ENCODE measurements around the gene SDR42E1.

The SDR42E1 gene

GRCh38 chr16:82047787-82048186, 36.5 kb upstream of the SDR42E1 start:
- no peaks in the 10 kb centered on the region; the same call in 1 of the 2 replicates for H3K4me1 ChIP-seq (ENCODE audit: insufficient read depth, low read length)
- no peaks in the 10 kb centered on the region for H3K27me3 ChIP-seq (ENCODE audit: insufficient read depth, low read length)
- H3K9ac ChIP-seq (ENCODE audit: low read depth, low read length): no peak overlapping the region
- WGBS: 96% methylated on average over 2 of the region's 2 CpGs
- H3K27ac ChIP-seq (ENCODE audit: low read depth, low read length): no peak overlapping the region
- H3K9me3 ChIP-seq (ENCODE audit: insufficient read depth, low read depth, low read length): no peaks in the 10 kb centered on the region
- H3K4me3 ChIP-seq (ENCODE audit: low read length): no peak overlapping the region
- no peaks in the 10 kb centered on the region for H3K36me3 ChIP-seq (ENCODE audit: insufficient read depth, low read length)

GRCh38 chr16:82047374-82047773, 36.1 kb upstream of the SDR42E1 start:
- Histone ChIP-seq H3K27me3 (ENCODE audit: insufficient read depth, low read length) (no peaks in the 10 kb centered on the region), H3K27ac (ENCODE audit: low read depth, low read length) (no peak overlapping the region), H3K4me3 (ENCODE audit: low read length) (no peak overlapping the region), H3K9ac (ENCODE audit: low read depth, low read length) (no peak overlapping the region), H3K4me1 (ENCODE audit: insufficient read depth, low read length) (no peaks in the 10 kb centered on the region; the same call in 1 of the 2 replicates), H3K9me3 (ENCODE audit: insufficient read depth, low read depth, low read length) (no peaks in the 10 kb centered on the region), H3K36me3 (ENCODE audit: insufficient read depth, low read length) (no peaks in the 10 kb centered on the region)
- WGBS: 98% methylated on average over 2 of the region's 2 CpGs

- WGBS: 71% methylated on average over 2 of the region's 2 CpGs
These were observed 35.7 kb upstream of the SDR42E1 start for GRCh38 chr16:82046941-82047340.

GRCh38 chr16:82046541-82046940, 35.3 kb upstream of the SDR42E1 start:
- Histone ChIP-seq H3K4me3 (ENCODE audit: low read length) (no peak overlapping the region), H3K36me3 (ENCODE audit: insufficient read depth, low read length) (no peaks in the 10 kb centered on the region), H3K27ac (ENCODE audit: low read depth, low read length) (no peak overlapping the region), H3K9me3 (ENCODE audit: insufficient read depth, low read depth, low read length) (no peaks in the 10 kb centered on the region), H3K4me1 (ENCODE audit: insufficient read depth, low read length) (no peaks in the 10 kb centered on the region; the same call in 1 of the 2 replicates), H3K27me3 (ENCODE audit: insufficient read depth, low read length) (no peaks in the 10 kb centered on the region), H3K9ac (ENCODE audit: low read depth, low read length) (no peak overlapping the region)
- WGBS: 97% methylated on average over 4 of the region's 4 CpGs

More at GRCh38 chr16:82046941-82047340, 35.7 kb upstream of the SDR42E1 start:
- H3K36me3 ChIP-seq (ENCODE audit: insufficient read depth, low read length): no peaks in the 10 kb centered on the region
- no peaks in the 10 kb centered on the region; the same call in 1 of the 2 replicates for H3K4me1 ChIP-seq (ENCODE audit: insufficient read depth, low read length)
- H3K9me3 ChIP-seq (ENCODE audit: insufficient read depth, low read depth, low read length): no peaks in the 10 kb centered on the region
- H3K27ac ChIP-seq (ENCODE audit: low read depth, low read length): no peak overlapping the region
- no peak overlapping the region for H3K9ac ChIP-seq (ENCODE audit: low read depth, low read length)
- no peaks in the 10 kb centered on the region for H3K27me3 ChIP-seq (ENCODE audit: insufficient read depth, low read length)
- H3K4me3 ChIP-seq (ENCODE audit: low read length): no peak overlapping the region

- Histone ChIP-seq H3K27me3 (ENCODE audit: insufficient read depth, low read length) (no peaks in the 10 kb centered on the region), H3K9me3 (ENCODE audit: insufficient read depth, low read depth, low read length) (no peaks in the 10 kb centered on the region), H3K4me3 (ENCODE audit: low read length) (no peak overlapping the region), H3K36me3 (ENCODE audit: insufficient read depth, low read length) (no peaks in the 10 kb centered on the region), H3K27ac (ENCODE audit: low read depth, low read length) (no peak overlapping the region), H3K9ac (ENCODE audit: low read depth, low read length) (no peak overlapping the region), H3K4me1 (ENCODE audit: insufficient read depth, low read length) (no peaks in the 10 kb centered on the region; the same call in 1 of the 2 replicates)
- 98% methylated on average over 1 of the region's 2 CpGs for WGBS
These were observed 34.2 kb upstream of the SDR42E1 start for GRCh38 chr16:82045465-82045864.

- no peak overlapping the region for H3K4me3 ChIP-seq (ENCODE audit: low read length)
- H3K36me3 ChIP-seq (ENCODE audit: insufficient read depth, low read length): no peaks in the 10 kb centered on the region
- no peak overlapping the region for H3K27ac ChIP-seq (ENCODE audit: low read depth, low read length)
- WGBS: 84% methylated on average over 3 of the region's 3 CpGs
- no peaks in the 10 kb centered on the region; the same call in 1 of the 2 replicates for H3K4me1 ChIP-seq (ENCODE audit: insufficient read depth, low read length)
- no peak overlapping the region for H3K9ac ChIP-seq (ENCODE audit: low read depth, low read length)
- no peaks in the 10 kb centered on the region for H3K9me3 ChIP-seq (ENCODE audit: insufficient read depth, low read depth, low read length)
- no peaks in the 10 kb centered on the region for H3K27me3 ChIP-seq (ENCODE audit: insufficient read depth, low read length)
These were observed 33.3 kb upstream of the SDR42E1 start for GRCh38 chr16:82044585-82044911.

GRCh38 chr16:82043680-82044584, 32.7 kb upstream of the SDR42E1 start:
- WGBS: 92% methylated on average over 5 of the region's 6 CpGs
- Histone ChIP-seq H3K27me3 (ENCODE audit: insufficient read depth, low read length) (no peaks in the 10 kb centered on the region), H3K4me3 (ENCODE audit: low read length) (no peak overlapping the region), H3K9ac (ENCODE audit: low read depth, low read length) (no peak overlapping the region), H3K4me1 (ENCODE audit: insufficient read depth, low read length) (no peaks in the 10 kb centered on the region; the same call in 1 of the 2 replicates), H3K27ac (ENCODE audit: low read depth, low read length) (no peak overlapping the region), H3K9me3 (ENCODE audit: insufficient read depth, low read depth, low read length) (no peaks in the 10 kb centered on the region), H3K36me3 (ENCODE audit: insufficient read depth, low read length) (no peaks in the 10 kb centered on the region)

- no peak overlapping the region for H3K4me3 ChIP-seq (ENCODE audit: low read length)
- no peak overlapping the region for H3K9ac ChIP-seq (ENCODE audit: low read depth, low read length)
- H3K27ac ChIP-seq (ENCODE audit: low read depth, low read length): no peak overlapping the region
- no peaks in the 10 kb centered on the region for H3K36me3 ChIP-seq (ENCODE audit: insufficient read depth, low read length)
- no peaks in the 10 kb centered on the region for H3K27me3 ChIP-seq (ENCODE audit: insufficient read depth, low read length)
- H3K9me3 ChIP-seq (ENCODE audit: insufficient read depth, low read depth, low read length): no peaks in the 10 kb centered on the region
- WGBS: 97% methylated on average over 2 of the region's 2 CpGs
- H3K4me1 ChIP-seq (ENCODE audit: insufficient read depth, low read length): no peaks in the 10 kb centered on the region; the same call in 1 of the 2 replicates
These were observed 31.6 kb upstream of the SDR42E1 start for GRCh38 chr16:82042846-82043245.

- WGBS: 98% methylated on average over 8 of the region's 8 CpGs
- no peak overlapping the region for H3K9ac ChIP-seq (ENCODE audit: low read depth, low read length)
- no peaks in the 10 kb centered on the region for H3K27me3 ChIP-seq (ENCODE audit: insufficient read depth, low read length)
- H3K4me1 ChIP-seq (ENCODE audit: insufficient read depth, low read length): no peaks in the 10 kb centered on the region; the same call in 1 of the 2 replicates
- H3K4me3 ChIP-seq (ENCODE audit: low read length): no peak overlapping the region
- H3K36me3 ChIP-seq (ENCODE audit: insufficient read depth, low read length): no peaks in the 10 kb centered on the region
- H3K9me3 ChIP-seq (ENCODE audit: insufficient read depth, low read depth, low read length): no peaks in the 10 kb centered on the region
- no peak overlapping the region for H3K27ac ChIP-seq (ENCODE audit: low read depth, low read length)
These were observed 30.9 kb upstream of the SDR42E1 start for GRCh38 chr16:82042144-82042543.

- no peaks in the 10 kb centered on the region for H3K27me3 ChIP-seq (ENCODE audit: insufficient read depth, low read length)
- H3K36me3 ChIP-seq (ENCODE audit: insufficient read depth, low read length): no peaks in the 10 kb centered on the region
- 88% methylated on average over 4 of the region's 4 CpGs for WGBS
- H3K9ac ChIP-seq (ENCODE audit: low read depth, low read length): no peak overlapping the region
- no peaks in the 10 kb centered on the region for H3K9me3 ChIP-seq (ENCODE audit: insufficient read depth, low read depth, low read length)
- H3K27ac ChIP-seq (ENCODE audit: low read depth, low read length): no peak overlapping the region
- no peak overlapping the region for H3K4me3 ChIP-seq (ENCODE audit: low read length)
- H3K4me1 ChIP-seq (ENCODE audit: insufficient read depth, low read length): no peaks in the 10 kb centered on the region; the same call in 1 of the 2 replicates
These were observed 30.3 kb upstream of the SDR42E1 start for GRCh38 chr16:82041542-82041941.

- no peaks in the 10 kb centered on the region for H3K36me3 ChIP-seq (ENCODE audit: insufficient read depth, low read length)
- no peaks in the 10 kb centered on the region for H3K4me1 ChIP-seq (ENCODE audit: insufficient read depth, low read length)
- no peak overlapping the region for H3K27ac ChIP-seq (ENCODE audit: low read depth, low read length)
- no peaks in the 10 kb centered on the region for H3K27me3 ChIP-seq (ENCODE audit: insufficient read depth, low read length)
- H3K4me3 ChIP-seq (ENCODE audit: low read length): no peak overlapping the region
- no peak overlapping the region for H3K9ac ChIP-seq (ENCODE audit: low read depth, low read length)
- H3K9me3 ChIP-seq (ENCODE audit: insufficient read depth, low read depth, low read length): no peaks in the 10 kb centered on the region
- WGBS: 98% methylated on average over 2 of the region's 3 CpGs
These were observed 29.0 kb upstream of the SDR42E1 start for GRCh38 chr16:82040296-82040695.
